HCT116 (cell line): ENCODE data around the gene DLEU7. TPM values are rescaled to one million over a fixed set of nuclear protein-coding genes. Genes with fewer than 3 reads are reported as not detected.

Experiments used
- ATAC-seq: fragments of 200-7000 bp; cut with Tn5 transposase; 2 replicates; pipeline ENCODE4 v1.9.1; 2020; ENCODE audit warnings: mild to moderate bottlenecking, moderate library complexity
- Bru-seq: library from RNA; stranded (reverse); fragments of 400-500 nt; gene quantifications from one replicate; lab custom pipeline; 2021; lab: Mats Ljungman, UMichigan
- BruChase-seq, 2 experiments: library from RNA; stranded (reverse); fragments of 400-500 nt; gene quantifications; one replicate each; lab custom pipeline; 2021; lab: Mats Ljungman, UMichigan
- BruUV-seq: library from RNA; stranded (reverse); fragments of 400-500 nt; replicated peaks from 2 replicates; lab custom pipeline; 2021; lab: Mats Ljungman, UMichigan
- CTCF ChIA-PET: fragments of 300-600 bp; sonication (Branson Sonifier 250); formaldehyde crosslinking; loops from one replicate; lab custom pipeline; 2021; ENCODE audit warnings: antibody characterized with exemption; lab: Charles Lee
- POLR2A ChIA-PET: fragments of 300-600, 350-600 bp; sonication (Branson Sonifier 250); formaldehyde crosslinking; loops from one replicate; lab custom pipeline; 2021; ENCODE audit warnings: antibody characterized with exemption; lab: Charles Lee
- RAD21 ChIA-PET, 2 experiments: fragments of 300-600 bp; sonication (Branson Sonifier 250); formaldehyde crosslinking; loops; one replicate each; lab custom pipeline; 2023; ENCODE audit warnings: low total read pairs in 2 of 2; ENCODE audit not compliant: uncharacterized antibody in 2 of 2, unreplicated experiment in 2 of 2, low non-redundant PET in 1 of 2; lab: Charles Lee
- DNase-seq: peaks from one replicate; pipeline ENCODE4 v3.0.0-alpha.2; 2010; ENCODE audit warnings: low read depth, low spot score
- H2AFZ ChIP-seq: fragments of 200-600 bp; shearing (Covaris generic), sonication (generic); 2 replicates; pipeline ENCODE4 v1.6.1; 2017; ENCODE audit warnings: low read depth, mixed run types, mixed read lengths, antibody characterized with exemption, low read length; ENCODE audit not compliant: poor library complexity, severe bottlenecking
- H3K27ac ChIP-seq: 2 replicates; pipeline ENCODE4 v1.5.1; 2012; ENCODE audit warnings: low read depth, low read length
- H3K27me3 ChIP-seq: fragments of 200-600 bp; sonication (generic); 2 replicates; pipeline ENCODE4 v1.6.1; 2016; ENCODE audit warnings: mixed run types, low read length, mixed read lengths; ENCODE audit not compliant: insufficient read depth
- H3K36me3 ChIP-seq, 2 experiments: fragments of 200-500 bp in 1 of 2; fragments of 200-600 bp in 1 of 2; sonication (Bioruptor generic) in 1 of 2; sonication (generic) in 1 of 2; 2 replicates each; pipeline versions ENCODE4 v1.5.1 to v1.6.1; 2014 to 2016; ENCODE audit warnings: low read length in 2 of 2, inconsistent platforms in 1 of 2, mixed read lengths in 1 of 2, mixed run types in 1 of 2; ENCODE audit not compliant: insufficient read depth in 2 of 2, control insufficient read depth in 1 of 2
- H3K4me1 ChIP-seq, 2 experiments: fragments of 200-600 bp in 1 of 2; sonication (generic) in 1 of 2; 2 replicates each; pipeline versions ENCODE4 v1.5.1 to v1.6.1; 2012 to 2017; ENCODE audit warnings: low read length in 2 of 2, inconsistent platforms in 1 of 2, mild to moderate bottlenecking in 1 of 2, mixed read lengths in 1 of 2, mixed run types in 1 of 2, moderate library complexity in 1 of 2; ENCODE audit not compliant: insufficient read depth in 2 of 2, control insufficient read depth in 1 of 2
- H3K4me2 ChIP-seq: fragments of 200-600 bp; sonication (generic); 2 replicates; pipeline ENCODE4 v1.6.1; 2017; ENCODE audit warnings: mixed run types, low read length, mixed read lengths
- H3K4me3 ChIP-seq, 2 experiments: fragments of 200-600 bp in 1 of 2; sonication (generic) in 1 of 2; replicated peaks in 1 of 2; 2 replicates each; pipeline ENCODE4 v1.5.1; 2011 to 2016; ENCODE audit warnings: low read length in 2 of 2, control low read depth in 1 of 2, low read depth in 1 of 2, mild to moderate bottlenecking in 1 of 2, mixed read lengths in 1 of 2, mixed run types in 1 of 2
- H3K79me2 ChIP-seq: fragments of 200-600 bp; sonication (generic); 2 replicates; pipeline ENCODE4 v1.6.1; 2017; ENCODE audit warnings: mild to moderate bottlenecking, mixed run types, low read length, moderate library complexity, mixed read lengths; ENCODE audit not compliant: insufficient read depth
- H3K9ac ChIP-seq: fragments of 200-600 bp; sonication (generic); 2 replicates; pipeline ENCODE4 v1.6.1; 2016; ENCODE audit warnings: low read length, mixed read lengths
- H3K9me2 ChIP-seq: fragments of 200-600 bp; sonication (generic), shearing (Covaris generic); 2 replicates; pipeline ENCODE4 v1.6.1; 2017; ENCODE audit warnings: mixed run types, mild to moderate bottlenecking, moderate library complexity; ENCODE audit not compliant: insufficient read depth
- H3K9me3 ChIP-seq, 2 experiments: fragments of 200-500 bp in 1 of 2; fragments of 200-600 bp in 1 of 2; sonication (Bioruptor generic) in 1 of 2; sonication (generic) in 1 of 2; 2 replicates each; pipeline ENCODE4 v1.6.1; 2014 to 2017; ENCODE audit warnings: low read length in 2 of 2, mixed read lengths in 2 of 2, inconsistent platforms in 1 of 2, low read depth in 1 of 2, mild to moderate bottlenecking in 1 of 2, mixed run types in 1 of 2, moderate library complexity in 1 of 2; ENCODE audit not compliant: control insufficient read depth in 1 of 2, insufficient read depth in 1 of 2
- H4K20me1 ChIP-seq: fragments of 200-600 bp; sonication (generic), shearing (Covaris generic); 2 replicates; pipeline ENCODE4 v1.6.1; 2017; ENCODE audit warnings: mixed run types, mild to moderate bottlenecking, moderate library complexity; ENCODE audit not compliant: insufficient read depth
- CBX3 ChIP-seq: IDR thresholded peaks from 2 replicates; pipeline ENCODE4 v1.6.1; 2012; ENCODE audit warnings: low read depth
- CEBPB ChIP-seq: IDR thresholded peaks from 2 replicates; pipeline ENCODE4 v1.6.1; 2012; ENCODE audit warnings: low read depth
- ELF1 ChIP-seq: IDR thresholded peaks from 2 replicates; pipeline ENCODE4 v1.6.1; 2012; ENCODE audit warnings: low read depth, borderline replicate concordance
- EZH2phosphoT487 ChIP-seq: fragments of 200-600 bp; IDR thresholded peaks from 2 replicates; pipeline ENCODE4 v1.6.1; 2018; ENCODE audit warnings: antibody characterized with exemption, borderline replicate concordance
- FOSL1 ChIP-seq: IDR thresholded peaks from 2 replicates; pipeline ENCODE4 v1.6.1; 2012; ENCODE audit warnings: low read depth
- POLR2A ChIP-seq: IDR thresholded peaks from 2 replicates; pipeline ENCODE4 v1.7.0; 2011; ENCODE audit warnings: borderline replicate concordance; ENCODE audit not compliant: insufficient read depth, insufficient read length; ENCODE audit errors: extremely low read depth
- SIN3A ChIP-seq: IDR thresholded peaks from 2 replicates; pipeline ENCODE4 v1.6.1; 2012; ENCODE audit warnings: low read depth
- SP1 ChIP-seq: IDR thresholded peaks from 2 replicates; pipeline ENCODE4 v1.6.1; 2012; ENCODE audit warnings: low read depth
- SRF ChIP-seq: IDR thresholded peaks from 2 replicates; pipeline ENCODE4 v1.6.1; 2012; ENCODE audit warnings: low read depth
- TCF7L2 ChIP-seq: IDR thresholded peaks from 2 replicates; pipeline ENCODE4 v1.7.0; 2011; ENCODE audit warnings: borderline replicate concordance, inconsistent platforms; ENCODE audit not compliant: insufficient read depth, insufficient read length; ENCODE audit errors: extremely low read depth
- intact Hi-C: fragments of 100-400 bp; cut with micrococcal nuclease; formaldehyde crosslinking; loops from 2 replicates; pipeline ENCODE4 v1.10.0; 2022
- long read RNA-seq: library from polyadenylated mRNA; unstranded; transcript quantifications from one replicate; pipeline ENCODE4 v2.0.0, GENCODE V29; 2021; ENCODE audit not compliant: unreplicated experiment
- polyA plus RNA-seq: library from polyadenylated mRNA; unstranded; fragments of >200 nt; gene quantifications from 2 replicates; pipeline ENCODE4 v1.2.1, GENCODE V29; 2012; ENCODE audit warnings: missing spikeins
- total RNA-seq: library from RNA; stranded (reverse); gene quantifications from one replicate; pipeline ENCODE4 v1.2.1, GENCODE V29; 2021; ENCODE audit not compliant: unreplicated experiment
- TF ChIP-seq, protein P1 (sequence below): IDR thresholded peaks from 2 replicates; pipeline ENCODE4 v1.6.1; 2012
- TF ChIP-seq, protein P2 (sequence below): IDR thresholded peaks from 2 replicates; pipeline ENCODE4 v1.6.1; 2012

DLEU7 gene
- total RNA-seq (not detected), Bru-seq, nascent RNA (percentile 2 among the genes with signal in this experiment), BruChase-seq, experiment 1, labeled RNA remaining after a 6-hour chase (percentile 2 among the genes with signal in this experiment), BruChase-seq, experiment 2, labeled RNA remaining after a 2-hour chase (percentile 1 among the genes with signal in this experiment)
- 0.12 and 0.27 TPM in 2 replicates for polyA plus RNA-seq
- long read RNA-seq, partial matches to known transcripts: 0 of 1 reads
- long read RNA-seq, other reads (novel, unspliced or antisense): 1 of 1 reads

DNA sequence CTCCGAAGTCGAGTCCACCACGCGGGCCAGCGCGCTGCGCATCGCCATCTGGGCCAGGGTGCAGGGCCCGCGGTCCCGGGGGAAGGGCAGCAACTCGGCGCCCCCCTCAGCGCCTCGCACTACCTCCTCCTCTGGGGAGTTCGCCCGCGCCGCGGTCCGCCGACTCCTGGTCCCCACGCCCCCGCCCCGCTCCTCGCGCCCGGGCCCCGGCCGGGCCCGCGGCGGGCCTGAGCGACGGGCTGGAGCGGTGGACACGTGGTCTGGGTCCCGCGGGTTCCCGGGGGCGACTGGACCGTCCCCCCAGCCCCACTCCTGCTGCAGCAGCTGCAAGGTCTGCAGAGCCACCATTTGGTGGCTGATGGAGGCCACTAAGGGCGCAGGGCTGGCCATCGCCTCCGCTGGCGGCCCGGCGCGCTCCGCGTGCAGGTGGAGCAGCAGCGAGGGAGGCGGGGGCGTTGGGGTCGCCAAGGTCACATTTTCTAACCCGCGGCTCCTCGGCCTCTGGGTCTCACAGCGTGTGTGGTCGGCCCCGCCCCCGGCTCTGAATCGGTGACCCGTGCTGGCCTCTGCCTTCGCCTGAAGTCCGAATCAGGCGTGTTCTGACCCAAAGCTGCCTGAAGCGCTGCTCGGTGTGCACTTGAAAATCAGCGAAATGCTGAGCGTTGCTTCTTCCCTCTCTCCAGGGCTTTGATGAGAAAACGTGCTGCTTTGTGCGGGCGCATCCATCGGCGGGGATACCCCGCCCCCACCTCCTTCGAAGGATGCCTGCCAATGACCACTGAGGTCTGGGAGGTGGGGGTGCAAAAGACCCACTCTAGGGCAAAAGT is at the start of gene DLEU7:
Gene DLEU7, minus strand, starts transcription at position 436 of the 827 bp plus-strand sequence. Its CDS starts 46 bp downstream, at position 390.
- BruUV-seq: no TSS peak
- ChIA-PET CTCF (no interaction called here), POLR2A (no interaction called here), RAD21 (no interaction called here)
- Histone ChIP-seq H3K4me2 (no peak within 1 kb of the TSS), H3K27me3 (no peaks in the 10 kb centered on the region), H4K20me1 (no peaks in the 10 kb centered on the region), H3K4me3 (no peak within 1 kb of the TSS), H2AFZ (no peak within 1 kb of the TSS), H3K4me1 (no peaks in the 10 kb centered on the region), H3K36me3 (no peaks in the 10 kb centered on the region), H3K9ac (no peak within 1 kb of the TSS), H3K27ac (no peak within 1 kb of the TSS), H3K9me3 (no peaks in the 10 kb centered on the region), H3K9me2 (no peaks in the 10 kb centered on the region), H3K79me2 (no peaks in the 10 kb centered on the region)
- intact Hi-C loops: no loop called here
- ATAC-seq (no peak), DNase-seq (no peak)
- TF ChIP-seq POLR2A (no peak), ELF1 (no peak), CEBPB (no peak), SRF (no peak), SIN3A (no peak), TCF7L2 (no peak), EZH2phosphoT487 (no peak), FOSL1 (no peak), SP1 (no peak), CBX3 (no peak)
- TF ChIP-seq, protein P1, sequence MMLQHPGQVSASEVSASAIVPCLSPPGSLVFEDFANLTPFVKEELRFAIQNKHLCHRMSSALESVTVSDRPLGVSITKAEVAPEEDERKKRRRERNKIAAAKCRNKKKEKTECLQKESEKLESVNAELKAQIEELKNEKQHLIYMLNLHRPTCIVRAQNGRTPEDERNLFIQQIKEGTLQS: no peak
- TF ChIP-seq, protein P2, sequence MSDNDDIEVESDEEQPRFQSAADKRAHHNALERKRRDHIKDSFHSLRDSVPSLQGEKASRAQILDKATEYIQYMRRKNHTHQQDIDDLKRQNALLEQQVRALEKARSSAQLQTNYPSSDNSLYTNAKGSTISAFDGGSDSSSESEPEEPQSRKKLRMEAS: no peak
